GM12892 (cell line): ENCODE measurements around the gene NKX6-2.

Experiments
- POLR2A ChIP-seq: IDR thresholded peaks from 2 replicates; pipeline ENCODE4 v1.6.1; 2011; ENCODE audit warnings: low read depth, low read length, control low read depth
- POLR2AphosphoS5 ChIP-seq: IDR thresholded peaks from 2 replicates; pipeline ENCODE4 v1.6.1; 2011; ENCODE audit warnings: low read depth, low read length, control low read depth
- TAF1 ChIP-seq: IDR thresholded peaks from 2 replicates; pipeline ENCODE4 v1.6.1; 2011; ENCODE audit warnings: low read depth, mild to moderate bottlenecking, control low read depth, low read length, borderline replicate concordance

DNA sequence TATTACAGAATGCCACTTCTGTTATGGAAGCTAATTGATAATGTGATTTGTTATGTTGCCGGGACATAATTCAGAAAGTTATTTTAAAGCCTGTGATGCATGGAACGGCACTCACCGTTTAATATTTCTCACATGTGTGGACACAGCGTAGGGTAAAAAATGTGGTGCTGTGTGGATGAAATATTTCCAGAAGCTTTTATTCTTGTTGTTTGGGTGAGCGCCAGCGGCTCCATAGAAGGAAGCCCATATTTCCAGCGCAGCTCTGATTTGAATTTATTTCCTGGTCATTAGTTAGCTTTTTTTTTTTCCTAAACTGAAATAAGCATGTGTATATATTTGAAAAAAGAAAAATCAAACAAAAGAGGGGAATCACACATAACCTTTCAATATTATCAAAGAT, 20.2 kb upstream of the NKX6-2 start:
- TF ChIP-seq TAF1: no peak
- TF ChIP-seq POLR2AphosphoS5: no peak
- TF ChIP-seq POLR2A: no peak
